ENCODE data around the gene HILPDA.
"Not testable (repeated sequence)": the region's sequence is repeated elsewhere in the genome, so short reads cannot be mapped to it uniquely, and the experiment has no call there.

HILPDA gene

GRCh38 chr7:128466871-128467270, 11.2 kb downstream of the HILPDA start:
- not testable (repeated sequence) for DNase-seq

GRCh38 chr7:128476402-128477335, 21.0 kb downstream of the HILPDA start, which contains the start of gene METTL2B:
METTL2B (plus strand) TSS chr7:128476748; CDS start chr7:128476766, 18 bp downstream.
- DNase-seq = peak; percentile 93

GRCh38 chr7:128477336-128477690, 21.6 kb downstream of the HILPDA start:
- not testable (repeated sequence) for DNase-seq

- DNase-seq = not testable (repeated sequence)
These were observed 23.4 kb downstream of the HILPDA start for GRCh38 chr7:128479082-128479481.

- not testable (repeated sequence) for DNase-seq
These were observed 32.5 kb downstream of the HILPDA start for GRCh38 chr7:128488134-128488533.

GRCh38 chr7:128497405-128497804, 41.7 kb downstream of the HILPDA start:
- no peak for DNase-seq

GRCh38 chr7:128505416-128505815, 49.7 kb downstream of the HILPDA start:
- DNase-seq = not testable (repeated sequence)

- not testable (repeated sequence) for DNase-seq
These were observed 51.1 kb downstream of the HILPDA start for GRCh38 chr7:128506819-128507218.

GRCh38 chr7:128507321-128507993, 51.8 kb downstream of the HILPDA start:
- DNase-seq = not testable (repeated sequence)

Data from NCI-H1694 treated with DMSO at 0.1 percent for 48 hours (cell line).